RWPE2 (cell line): ENCODE measurements around the gene PAK6.

Experiments
- ATAC-seq: fragments of 200-7000 bp; cut with Tn5 transposase; 3 replicates; pipeline ENCODE4 v1.9.1; 2021; ENCODE audit warnings: low read depth
- DNase-seq: peaks from one replicate; pipeline ENCODE4 v3.0.0-alpha.2; 2020; ENCODE audit warnings: low spot score
- H3K27ac ChIP-seq: fragments of 450-650 bp; 2 replicates; pipeline ENCODE4 v1.5.1; 2017; ENCODE audit warnings: mild to moderate bottlenecking; ENCODE audit not compliant: poor library complexity, severe bottlenecking
- H3K27me3 ChIP-seq: fragments of 250-450 bp; sonication (Bioruptor Pico); 2 replicates; pipeline ENCODE4 v1.5.1; 2021; ENCODE audit warnings: mild to moderate bottlenecking, moderate library complexity; ENCODE audit not compliant: insufficient read depth, poor library complexity, severe bottlenecking
- H3K36me3 ChIP-seq: fragments of 250-450 bp; sonication (Bioruptor Pico); 2 replicates; pipeline ENCODE4 v1.5.1; 2020; ENCODE audit warnings: low read depth, mild to moderate bottlenecking, moderate library complexity
- H3K4me1 ChIP-seq: fragments of 250-450 bp; sonication (Bioruptor Pico); 2 replicates; pipeline ENCODE4 v1.5.1; 2021; ENCODE audit warnings: mild to moderate bottlenecking, moderate library complexity; ENCODE audit not compliant: insufficient read depth, poor library complexity, severe bottlenecking
- H3K4me3 ChIP-seq: fragments of 250-450 bp; sonication (Bioruptor Pico); 2 replicates; pipeline ENCODE4 v1.5.1; 2021; ENCODE audit warnings: mild to moderate bottlenecking, moderate library complexity; ENCODE audit not compliant: severe bottlenecking
- H3K9me3 ChIP-seq: fragments of 250-450 bp; sonication (Bioruptor Pico); 2 replicates; pipeline ENCODE4 v1.5.1; 2021; ENCODE audit warnings: mild to moderate bottlenecking, moderate library complexity; ENCODE audit not compliant: severe bottlenecking
- CTCF ChIP-seq: fragments of 450-650 bp; IDR thresholded peaks from one replicate; pipeline ENCODE4 v1.5.1; 2017; ENCODE audit warnings: mild to moderate bottlenecking, moderate library complexity; ENCODE audit not compliant: poor library complexity, severe bottlenecking

Gene PAK6

GRCh38 chr15:40226736-40227135, 12.1 kb upstream of the PAK6 start:
- no peaks in the 10 kb centered on the region for H3K27me3 ChIP-seq
- peaks cover 71% of the 10 kb centered on the region for H3K36me3 ChIP-seq
- H3K9me3 ChIP-seq = no peaks in the 10 kb centered on the region
- no peak for TF ChIP-seq CTCF
- H3K4me3 ChIP-seq = no peak overlapping the region
- H3K4me1 ChIP-seq = no peaks in the 10 kb centered on the region
- no peak for DNase-seq
- no peak overlapping the region for H3K27ac ChIP-seq
- ATAC-seq = no peak

GRCh38 chr15:40229316-40229715, 9.5 kb upstream of the PAK6 start:
- Histone ChIP-seq H3K27ac (no peak overlapping the region), H3K4me1 (peaks cover 7% of the 10 kb centered on the region), H3K4me3 (no peak overlapping the region), H3K36me3 (peaks cover 48% of the 10 kb centered on the region), H3K9me3 (no peaks in the 10 kb centered on the region), H3K27me3 (no peaks in the 10 kb centered on the region)
- TF ChIP-seq CTCF = no peak
- no peak for ATAC-seq
- DNase-seq = no peak

GRCh38 chr15:40229956-40230355, 8.9 kb upstream of the PAK6 start:
- no peak for TF ChIP-seq CTCF
- DNase-seq (no peak), ATAC-seq (no peak)
- H3K27ac ChIP-seq = no peak overlapping the region
- H3K4me1 ChIP-seq = peaks cover 14% of the 10 kb centered on the region
- H3K27me3 ChIP-seq = no peaks in the 10 kb centered on the region
- H3K9me3 ChIP-seq = no peaks in the 10 kb centered on the region
- H3K36me3 ChIP-seq = peaks cover 44% of the 10 kb centered on the region
- no peak overlapping the region for H3K4me3 ChIP-seq

- no peak for DNase-seq
- Histone ChIP-seq H3K27me3 (no peaks in the 10 kb centered on the region), H3K36me3 (peaks cover 24% of the 10 kb centered on the region), H3K4me1 (peaks cover 19% of the 10 kb centered on the region), H3K9me3 (no peaks in the 10 kb centered on the region), H3K4me3 (no peak overlapping the region), H3K27ac (peak overlapping the region; percentile 3)
- TF ChIP-seq CTCF = no peak
- peak; percentile 17; the same call in 2 of the 3 replicates for ATAC-seq
These were observed 6.2 kb upstream of the PAK6 start for GRCh38 chr15:40232625-40233070.

GRCh38 chr15:40233727-40234577, 4.9 kb upstream of the PAK6 start:
- Histone ChIP-seq H3K27ac (peak overlapping the region; percentile 19), H3K9me3 (no peaks in the 10 kb centered on the region), H3K4me3 (no peak overlapping the region), H3K27me3 (no peaks in the 10 kb centered on the region), H3K4me1 (peaks cover 23% of the 10 kb centered on the region), H3K36me3 (peaks cover 14% of the 10 kb centered on the region)
- ATAC-seq (peak; percentile 63), DNase-seq (peak; percentile 81)
- TF ChIP-seq CTCF = peak; percentile 36
